K562 (cell line): ENCODE measurements around the gene A1BG. TPM values are rescaled to one million over a fixed set of nuclear protein-coding genes. Genes with fewer than 3 reads are reported as not detected.

Experiments
- CAMTA2 ChIP-seq: fragments of 250-450 bp; sonication (Bioruptor Pico); conservative IDR thresholded peaks from 2 replicates; pipeline ENCODE4 v1.5.1; 2022
- E4F1 ChIP-seq: fragments of 250-450 bp; sonication (Bioruptor Pico); IDR thresholded peaks from 2 replicates; pipeline ENCODE4 v1.5.0; 2021; ENCODE audit warnings: mild to moderate bottlenecking, borderline replicate concordance
- ETS1 ChIP-seq: conservative IDR thresholded peaks from 2 replicates; pipeline ENCODE4 v1.6.1; 2011; ENCODE audit warnings: low read depth, mild to moderate bottlenecking, low read length; ENCODE audit not compliant: control insufficient read depth
- ETV6 ChIP-seq, 3 experiments: fragments of 150-350 bp in 1 of 3; sonication (generic) in 1 of 3; formaldehyde crosslinking in 1 of 3; IDR thresholded peaks; 2 replicates each; pipeline versions ENCODE4 v1.6.1 to v1.8.0; 2014 to 2022; ENCODE audit warnings: borderline replicate concordance in 2 of 3, low read depth in 2 of 3, antibody characterized with exemption in 1 of 3, low read length in 1 of 3, mild to moderate bottlenecking in 1 of 3, missing genetic modification reagents in 1 of 3
- NBN ChIP-seq: fragments of 450-650 bp; IDR thresholded peaks from 2 replicates; pipeline ENCODE4 v1.6.1; 2016; ENCODE audit warnings: low read depth, mild to moderate bottlenecking
- RBBP5 ChIP-seq: fragments of 200-600 bp; sonication (generic); IDR thresholded peaks from 2 replicates; pipeline ENCODE4 v1.6.1; 2012; ENCODE audit warnings: borderline replicate concordance, mild to moderate bottlenecking, low read length, control low read depth, inconsistent platforms; ENCODE audit not compliant: insufficient read depth, poor library complexity, severe bottlenecking
- polyA plus RNA-seq, 8 experiments: library from polyadenylated mRNA; depleted of rRNA in 4 of 8; stranded (reverse) in 5 of 8; unstranded in 3 of 8; fragments of >200 nt; fragmentation: Nextera tagmentation in 2 of 8; fragmentation: Illumina TruSeq in 1 of 8; extraction: Ambion mirVana in 2 of 8; extraction: Trizol in 1 of 8; gene quantifications; 2 replicates each; pipeline versions ENCODE4 v1.2.1 to v1.2.3, GENCODE V29; 2011 to 2014; ENCODE audit warnings: inconsistent platforms in 1 of 8, missing spikeins in 1 of 8
- total RNA-seq, 7 experiments: library from RNA; depleted of rRNA in 6 of 7; stranded (reverse); fragments of >200 nt in 6 of 7; fragmentation: Illumina TruSeq in 2 of 7; extraction: Trizol in 2 of 7; gene quantifications; 2 replicates each; pipeline versions ENCODE4 v1.2.1 to v1.2.3, GENCODE V29; 2011 to 2021; ENCODE audit warnings: low replicate concordance in 1 of 7
- TF ChIP-seq, protein P1 (sequence below): fragments of 200-600 bp; sonication (generic); IDR thresholded peaks from one replicate; pipeline ENCODE4 v1.6.1; 2012; ENCODE audit warnings: mild to moderate bottlenecking, low read depth, low read length, inconsistent platforms

The A1BG gene
- total and polyA plus RNA-seq, 9 of the 15 experiments (the other 6 are each of a cell fraction or from before 2014, with no cell fraction given) = 0.10 to 19.8 (median 2.6) TPM

GRCh38 chr19:58400916-58401839 is 47.9 kb upstream of the A1BG start (continued):
- TF ChIP-seq, protein P1, sequence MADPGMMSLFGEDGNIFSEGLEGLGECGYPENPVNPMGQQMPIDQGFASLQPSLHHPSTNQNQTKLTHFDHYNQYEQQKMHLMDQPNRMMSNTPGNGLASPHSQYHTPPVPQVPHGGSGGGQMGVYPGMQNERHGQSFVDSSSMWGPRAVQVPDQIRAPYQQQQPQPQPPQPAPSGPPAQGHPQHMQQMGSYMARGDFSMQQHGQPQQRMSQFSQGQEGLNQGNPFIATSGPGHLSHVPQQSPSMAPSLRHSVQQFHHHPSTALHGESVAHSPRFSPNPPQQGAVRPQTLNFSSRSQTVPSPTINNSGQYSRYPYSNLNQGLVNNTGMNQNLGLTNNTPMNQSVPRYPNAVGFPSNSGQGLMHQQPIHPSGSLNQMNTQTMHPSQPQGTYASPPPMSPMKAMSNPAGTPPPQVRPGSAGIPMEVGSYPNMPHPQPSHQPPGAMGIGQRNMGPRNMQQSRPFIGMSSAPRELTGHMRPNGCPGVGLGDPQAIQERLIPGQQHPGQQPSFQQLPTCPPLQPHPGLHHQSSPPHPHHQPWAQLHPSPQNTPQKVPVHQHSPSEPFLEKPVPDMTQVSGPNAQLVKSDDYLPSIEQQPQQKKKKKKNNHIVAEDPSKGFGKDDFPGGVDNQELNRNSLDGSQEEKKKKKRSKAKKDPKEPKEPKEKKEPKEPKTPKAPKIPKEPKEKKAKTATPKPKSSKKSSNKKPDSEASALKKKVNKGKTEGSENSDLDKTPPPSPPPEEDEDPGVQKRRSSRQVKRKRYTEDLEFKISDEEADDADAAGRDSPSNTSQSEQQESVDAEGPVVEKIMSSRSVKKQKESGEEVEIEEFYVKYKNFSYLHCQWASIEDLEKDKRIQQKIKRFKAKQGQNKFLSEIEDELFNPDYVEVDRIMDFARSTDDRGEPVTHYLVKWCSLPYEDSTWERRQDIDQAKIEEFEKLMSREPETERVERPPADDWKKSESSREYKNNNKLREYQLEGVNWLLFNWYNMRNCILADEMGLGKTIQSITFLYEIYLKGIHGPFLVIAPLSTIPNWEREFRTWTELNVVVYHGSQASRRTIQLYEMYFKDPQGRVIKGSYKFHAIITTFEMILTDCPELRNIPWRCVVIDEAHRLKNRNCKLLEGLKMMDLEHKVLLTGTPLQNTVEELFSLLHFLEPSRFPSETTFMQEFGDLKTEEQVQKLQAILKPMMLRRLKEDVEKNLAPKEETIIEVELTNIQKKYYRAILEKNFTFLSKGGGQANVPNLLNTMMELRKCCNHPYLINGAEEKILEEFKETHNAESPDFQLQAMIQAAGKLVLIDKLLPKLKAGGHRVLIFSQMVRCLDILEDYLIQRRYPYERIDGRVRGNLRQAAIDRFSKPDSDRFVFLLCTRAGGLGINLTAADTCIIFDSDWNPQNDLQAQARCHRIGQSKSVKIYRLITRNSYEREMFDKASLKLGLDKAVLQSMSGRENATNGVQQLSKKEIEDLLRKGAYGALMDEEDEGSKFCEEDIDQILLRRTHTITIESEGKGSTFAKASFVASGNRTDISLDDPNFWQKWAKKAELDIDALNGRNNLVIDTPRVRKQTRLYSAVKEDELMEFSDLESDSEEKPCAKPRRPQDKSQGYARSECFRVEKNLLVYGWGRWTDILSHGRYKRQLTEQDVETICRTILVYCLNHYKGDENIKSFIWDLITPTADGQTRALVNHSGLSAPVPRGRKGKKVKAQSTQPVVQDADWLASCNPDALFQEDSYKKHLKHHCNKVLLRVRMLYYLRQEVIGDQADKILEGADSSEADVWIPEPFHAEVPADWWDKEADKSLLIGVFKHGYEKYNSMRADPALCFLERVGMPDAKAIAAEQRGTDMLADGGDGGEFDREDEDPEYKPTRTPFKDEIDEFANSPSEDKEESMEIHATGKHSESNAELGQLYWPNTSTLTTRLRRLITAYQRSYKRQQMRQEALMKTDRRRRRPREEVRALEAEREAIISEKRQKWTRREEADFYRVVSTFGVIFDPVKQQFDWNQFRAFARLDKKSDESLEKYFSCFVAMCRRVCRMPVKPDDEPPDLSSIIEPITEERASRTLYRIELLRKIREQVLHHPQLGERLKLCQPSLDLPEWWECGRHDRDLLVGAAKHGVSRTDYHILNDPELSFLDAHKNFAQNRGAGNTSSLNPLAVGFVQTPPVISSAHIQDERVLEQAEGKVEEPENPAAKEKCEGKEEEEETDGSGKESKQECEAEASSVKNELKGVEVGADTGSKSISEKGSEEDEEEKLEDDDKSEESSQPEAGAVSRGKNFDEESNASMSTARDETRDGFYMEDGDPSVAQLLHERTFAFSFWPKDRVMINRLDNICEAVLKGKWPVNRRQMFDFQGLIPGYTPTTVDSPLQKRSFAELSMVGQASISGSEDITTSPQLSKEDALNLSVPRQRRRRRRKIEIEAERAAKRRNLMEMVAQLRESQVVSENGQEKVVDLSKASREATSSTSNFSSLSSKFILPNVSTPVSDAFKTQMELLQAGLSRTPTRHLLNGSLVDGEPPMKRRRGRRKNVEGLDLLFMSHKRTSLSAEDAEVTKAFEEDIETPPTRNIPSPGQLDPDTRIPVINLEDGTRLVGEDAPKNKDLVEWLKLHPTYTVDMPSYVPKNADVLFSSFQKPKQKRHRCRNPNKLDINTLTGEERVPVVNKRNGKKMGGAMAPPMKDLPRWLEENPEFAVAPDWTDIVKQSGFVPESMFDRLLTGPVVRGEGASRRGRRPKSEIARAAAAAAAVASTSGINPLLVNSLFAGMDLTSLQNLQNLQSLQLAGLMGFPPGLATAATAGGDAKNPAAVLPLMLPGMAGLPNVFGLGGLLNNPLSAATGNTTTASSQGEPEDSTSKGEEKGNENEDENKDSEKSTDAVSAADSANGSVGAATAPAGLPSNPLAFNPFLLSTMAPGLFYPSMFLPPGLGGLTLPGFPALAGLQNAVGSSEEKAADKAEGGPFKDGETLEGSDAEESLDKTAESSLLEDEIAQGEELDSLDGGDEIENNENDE = no peak
- peak; percentile 78; the same call in 1 of the 2 replicates for TF ChIP-seq E4F1
- no peak for TF ChIP-seq ETV6 (IDR thresholded peaks at IDR 0.05; ENCODE audit: borderline replicate concordance in 1 of 2, low read depth in 2 of 2, low read length in 1 of 2)
- no peak for TF ChIP-seq ETV6 (CRISPR knock-in tag; IDR thresholded peaks at IDR 0.05; ENCODE audit: borderline replicate concordance)
- peak; percentile 76 for TF ChIP-seq RBBP5
- TF ChIP-seq NBN = no peak
- 0 out of 2 replicates have a peak, but pooled peaks have one; percentile 60 for TF ChIP-seq CAMTA2
- TF ChIP-seq ETS1 = no peak
